Osteoblast (primary cell): ENCODE results near the gene SMG7. TPM values are rescaled to one million over a fixed set of nuclear protein-coding genes. Genes with fewer than 3 reads are reported as not detected.

ENCODE experiments used
- DNase-seq: peaks from one replicate; pipeline ENCODE4 v3.0.0; 2011; ENCODE audit warnings: low spot score, mixed read lengths; ENCODE audit not compliant: insufficient read length; ENCODE audit errors: missing footprints
- H2AFZ ChIP-seq: 2 replicates; pipeline ENCODE4 v1.6.0; 2011; ENCODE audit warnings: mild to moderate bottlenecking, low read length
- H3K27ac ChIP-seq: 2 replicates; pipeline ENCODE4 v1.5.1; 2011; ENCODE audit warnings: mild to moderate bottlenecking, low read depth, low read length, moderate library complexity
- H3K27me3 ChIP-seq: 2 replicates; pipeline ENCODE4 v1.6.0; 2012; ENCODE audit warnings: mild to moderate bottlenecking, control low read depth, inconsistent platforms, low read length, moderate library complexity; ENCODE audit not compliant: insufficient read depth
- H3K36me3 ChIP-seq: 2 replicates; pipeline ENCODE4 v1.5.1; 2011; ENCODE audit warnings: mild to moderate bottlenecking, low read length, control low read depth, moderate library complexity; ENCODE audit not compliant: insufficient read depth
- H3K4me1 ChIP-seq: 2 replicates; pipeline ENCODE4 v1.5.1; 2011; ENCODE audit warnings: mild to moderate bottlenecking, low read length, control low read depth, moderate library complexity; ENCODE audit not compliant: insufficient read depth
- H3K4me2 ChIP-seq: 2 replicates; pipeline ENCODE4 v1.6.0; 2011; ENCODE audit warnings: mild to moderate bottlenecking, low read length; ENCODE audit not compliant: insufficient read depth
- H3K4me3 ChIP-seq: fragments of 200-600 bp; sonication (generic); 3 replicates; pipeline ENCODE4 v1.5.1; 2012; ENCODE audit warnings: mild to moderate bottlenecking, low read length, inconsistent platforms; ENCODE audit not compliant: insufficient read depth
- H3K79me2 ChIP-seq: 2 replicates; pipeline ENCODE4 v1.6.0; 2012; ENCODE audit warnings: mild to moderate bottlenecking, low read length, control low read depth, inconsistent platforms; ENCODE audit not compliant: insufficient read depth
- H3K9me3 ChIP-seq: 2 replicates; pipeline ENCODE4 v1.5.1; 2011; ENCODE audit warnings: low read depth, low read length, control low read depth
- H4K20me1 ChIP-seq: 2 replicates; pipeline ENCODE4 v1.6.0; 2012; ENCODE audit warnings: mild to moderate bottlenecking, low read length, control low read depth; ENCODE audit not compliant: insufficient read depth
- CTCF ChIP-seq: IDR thresholded peaks from 2 replicates; pipeline ENCODE4 v1.5.1; 2011; ENCODE audit warnings: mild to moderate bottlenecking, low read depth, low read length, moderate library complexity; ENCODE audit errors: extremely low read depth
- total RNA-seq: library from RNA; depleted of rRNA; stranded (reverse); fragments of >200 nt; gene quantifications from 2 replicates; pipeline ENCODE4 v1.2.3, GENCODE V29; 2012

SMG7 gene
- total RNA-seq, 1 donor: 25.0 TPM

- Histone ChIP-seq H2AFZ (no peak overlapping the region), H4K20me1 (no peaks in the 10 kb centered on the region), H3K27ac (no peak overlapping the region), H3K4me1 (no peaks in the 10 kb centered on the region), H3K79me2 (no peaks in the 10 kb centered on the region), H3K4me3 (no peak overlapping the region), H3K9me3 (no peaks in the 10 kb centered on the region), H3K4me2 (no peak overlapping the region), H3K27me3 (no peaks in the 10 kb centered on the region), H3K36me3 (peaks cover 56% of the 10 kb centered on the region)
- DNase-seq: no peak
- TF ChIP-seq CTCF: no peak
Observed at GRCh38 chr1:183551924-183552323, 79.6 kb downstream of the SMG7 start.

- Histone ChIP-seq H3K4me3 (no peak overlapping the region), H3K4me2 (no peak overlapping the region), H4K20me1 (no peaks in the 10 kb centered on the region), H3K36me3 (peaks cover 51% of the 10 kb centered on the region), H2AFZ (no peak overlapping the region), H3K9me3 (no peaks in the 10 kb centered on the region), H3K79me2 (no peaks in the 10 kb centered on the region), H3K4me1 (no peaks in the 10 kb centered on the region), H3K27ac (no peak overlapping the region), H3K27me3 (no peaks in the 10 kb centered on the region)
- DNase-seq: no peak
- TF ChIP-seq CTCF: no peak
Observed at GRCh38 chr1:183552441-183552840, 80.1 kb downstream of the SMG7 start.

- Histone ChIP-seq H3K4me3 (no peak overlapping the region), H3K4me1 (no peaks in the 10 kb centered on the region), H3K36me3 (peaks cover 47% of the 10 kb centered on the region), H3K27me3 (no peaks in the 10 kb centered on the region), H3K27ac (no peak overlapping the region), H3K9me3 (no peaks in the 10 kb centered on the region), H3K79me2 (no peaks in the 10 kb centered on the region), H2AFZ (no peak overlapping the region), H4K20me1 (no peaks in the 10 kb centered on the region), H3K4me2 (no peak overlapping the region)
- DNase-seq: no peak
- TF ChIP-seq CTCF: no peak
Observed at GRCh38 chr1:183552891-183553290, 80.6 kb downstream of the SMG7 start.

GRCh38 chr1:183553331-183553730 lies 81.0 kb downstream of the SMG7 start:
- Histone ChIP-seq H3K4me2 (no peak overlapping the region), H2AFZ (no peak overlapping the region), H3K4me1 (no peaks in the 10 kb centered on the region), H4K20me1 (no peaks in the 10 kb centered on the region), H3K9me3 (no peaks in the 10 kb centered on the region), H3K27ac (no peak overlapping the region), H3K36me3 (peaks cover 44% of the 10 kb centered on the region), H3K79me2 (no peaks in the 10 kb centered on the region), H3K27me3 (no peaks in the 10 kb centered on the region), H3K4me3 (no peak overlapping the region)
- no peak for DNase-seq
- no peak for TF ChIP-seq CTCF
